Skin epidermis (tissue), 12 donors: ENCODE measurements around the gene FSCN2.
A peak's percentile ranks its signal among the peaks of the same experiment; 100 is the strongest.

Experiments used
- H3K27ac ChIP-seq, 21 experiments: fragments of 200-600 bp; sonication (generic) in 11 of 21; one replicate each; pipeline ENCODE4 v1.5.0; 2020; ENCODE audit warnings: mild to moderate bottlenecking in 3 of 21, inconsistent platforms in 2 of 21, moderate library complexity in 2 of 21
- H3K4me3 ChIP-seq, 7 experiments: fragments of 200-600 bp; sonication (generic) in 2 of 7; one replicate each; pipeline ENCODE4 v1.5.0; 2020; ENCODE audit warnings: inconsistent platforms in 2 of 7, mild to moderate bottlenecking in 2 of 7, moderate library complexity in 1 of 7

The FSCN2 gene

DNA sequence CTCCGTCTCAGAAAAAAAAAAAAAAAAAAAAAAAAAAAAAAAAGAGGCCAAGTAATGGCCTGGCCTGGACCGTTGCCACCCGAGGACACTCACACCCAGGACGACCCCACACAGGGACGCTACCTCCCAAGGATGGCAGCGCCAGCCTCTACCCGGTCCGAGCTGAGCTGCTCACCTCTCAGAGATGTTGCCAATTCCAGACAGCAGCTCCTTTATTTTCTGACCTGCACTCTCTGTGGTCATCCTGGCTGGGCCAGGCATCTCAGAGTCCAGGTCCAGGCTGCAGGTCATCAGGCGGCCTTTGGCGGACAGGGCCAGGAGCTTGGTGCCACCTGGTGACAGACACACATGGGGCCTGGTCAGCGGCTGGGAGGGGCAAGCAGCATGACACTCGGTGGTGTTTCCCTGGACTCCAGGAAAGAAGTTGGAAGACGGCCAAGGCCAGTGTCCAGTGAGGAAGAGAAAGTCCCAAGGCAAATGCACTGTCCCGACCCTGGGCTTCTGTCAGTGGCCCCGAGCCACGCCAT, 20.9 kb downstream of the FSCN2 start:
- H3K4me3 ChIP-seq: no peak overlapping the region
- H3K27ac ChIP-seq: no peak overlapping the region

DNA sequence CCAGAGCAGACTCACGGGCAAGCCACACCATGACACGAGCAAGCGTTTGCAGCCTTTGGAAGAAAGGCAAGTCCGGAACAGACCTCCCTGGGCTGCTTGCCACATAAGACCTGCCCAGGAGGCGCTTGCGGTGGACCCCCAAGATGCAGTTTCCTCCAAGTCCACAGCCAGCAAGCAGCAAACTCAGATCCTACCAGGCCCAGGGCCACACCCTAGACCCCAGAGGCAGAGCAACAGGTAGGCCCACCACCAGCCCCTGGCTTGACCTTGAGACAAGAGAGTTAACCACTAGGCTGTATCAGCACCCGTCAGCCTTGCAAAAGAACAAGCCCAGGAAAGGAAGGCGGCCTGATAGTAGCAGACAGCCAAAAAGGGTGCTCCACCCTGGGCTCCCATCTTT, 21.6 kb downstream of the FSCN2 start:
- Histone ChIP-seq H3K4me3 (no peak overlapping the region), H3K27ac (no peak overlapping the region)

- no peak overlapping the region for H3K27ac ChIP-seq
- H3K4me3 ChIP-seq: no peak overlapping the region
Measured at GRCh38 chr17:81550285-81550684, 22.1 kb downstream of the FSCN2 start.

GRCh38 chr17:81550830-81551457, 22.8 kb downstream of the FSCN2 start:
- peak overlapping the region in 5 of 21 experiments; percentile 83 to 92 (median 91) for H3K27ac ChIP-seq

DNA sequence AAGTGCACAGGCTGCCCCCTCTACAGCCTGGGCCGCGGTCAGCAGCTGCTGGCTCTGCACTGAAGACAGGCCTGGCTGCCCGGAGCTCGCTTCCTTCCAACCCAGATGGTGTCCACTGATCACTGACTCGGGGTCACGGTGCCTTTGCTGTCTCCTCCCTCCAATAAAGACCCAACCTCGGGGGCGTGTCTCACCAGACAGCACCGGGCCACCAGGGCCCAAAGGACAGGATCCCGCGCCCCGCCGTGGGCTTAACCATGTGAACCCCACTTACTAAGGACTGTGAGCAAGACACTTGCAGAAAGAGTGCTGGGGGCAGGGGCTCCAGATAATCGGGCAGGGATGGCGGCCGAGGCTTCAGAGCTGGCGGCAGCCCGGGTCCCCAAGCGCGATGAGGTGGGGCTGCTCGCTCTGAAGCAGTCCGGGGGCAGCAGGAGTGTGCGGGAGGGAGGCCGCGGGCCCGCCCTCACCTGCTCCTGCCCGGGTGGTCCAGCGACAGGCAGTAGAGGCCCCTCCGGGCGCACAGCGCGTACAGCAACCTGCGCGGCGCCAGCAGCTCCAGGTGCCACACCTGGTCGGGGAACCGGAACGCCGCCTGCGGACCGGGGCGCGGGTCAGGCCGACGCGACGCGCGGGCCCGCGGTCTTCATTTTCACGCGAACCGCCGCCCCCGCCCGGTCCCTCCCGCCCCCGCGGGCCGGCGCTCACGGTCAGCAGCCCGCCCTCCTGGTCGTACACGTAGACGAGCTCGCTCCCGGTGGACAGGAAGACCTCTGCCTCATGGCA, 23.5 kb downstream of the FSCN2 start:
- Histone ChIP-seq H3K27ac (peak overlapping the region; percentile 69 to 95 (median 91)), H3K4me3 (peak overlapping the region; percentile 65 to 98 (median 85))

More at GRCh38 chr17:81550830-81551457, 22.8 kb downstream of the FSCN2 start:
- H3K4me3 ChIP-seq: peak overlapping the region in 6 of 7 experiments; percentile 65 to 98 (median 82)

DNA sequence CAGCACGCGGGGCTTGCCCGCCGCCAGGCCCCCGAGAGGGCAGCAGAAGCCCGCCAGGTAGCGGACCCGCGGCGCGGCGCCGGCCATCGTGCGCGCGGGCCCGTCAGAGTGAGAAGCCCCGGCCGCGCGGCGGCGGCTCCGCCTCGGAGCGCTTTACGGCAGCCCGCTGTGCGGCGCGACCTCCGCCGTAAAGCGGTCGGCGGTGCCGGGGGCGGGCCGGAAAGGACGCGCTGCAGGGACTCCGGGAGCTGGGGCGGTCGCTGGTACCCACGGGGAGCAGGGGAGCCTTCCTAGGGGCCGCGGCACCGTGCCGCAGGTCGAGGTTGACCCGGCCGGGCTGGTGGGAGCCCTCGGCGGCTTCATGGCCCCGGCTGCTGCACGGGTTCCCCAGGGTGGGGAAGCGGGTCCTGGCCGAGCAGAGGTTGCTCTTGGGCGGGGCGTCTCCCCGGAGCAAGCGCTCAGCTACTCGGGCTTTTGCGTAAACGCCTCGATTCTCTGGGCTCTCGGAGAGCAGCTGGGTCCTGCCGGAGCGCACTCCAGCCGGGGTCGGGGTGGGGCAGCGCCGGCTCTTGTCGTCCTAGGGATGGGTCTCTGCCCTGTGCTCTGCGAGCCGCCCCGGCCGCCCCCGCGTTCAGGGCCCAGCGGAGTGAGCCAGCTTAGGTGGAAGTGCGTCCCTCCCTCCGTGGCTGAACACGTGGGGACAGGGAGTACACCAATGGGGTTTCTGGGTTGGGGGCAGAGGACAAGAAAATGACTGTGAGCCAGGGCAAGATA, 24.3 kb downstream of the FSCN2 start, which contains the start of gene FAAP100:
FAAP100 (minus strand) TSS at position 110 of the 774 bp plus-strand sequence; CDS start at position 87, 23 bp downstream.
- peak within 1 kb of the TSS; percentile 65 to 98 (median 85) for H3K4me3 ChIP-seq
- H3K27ac ChIP-seq: peak within 1 kb of the TSS; percentile 69 to 95 (median 91)

DNA sequence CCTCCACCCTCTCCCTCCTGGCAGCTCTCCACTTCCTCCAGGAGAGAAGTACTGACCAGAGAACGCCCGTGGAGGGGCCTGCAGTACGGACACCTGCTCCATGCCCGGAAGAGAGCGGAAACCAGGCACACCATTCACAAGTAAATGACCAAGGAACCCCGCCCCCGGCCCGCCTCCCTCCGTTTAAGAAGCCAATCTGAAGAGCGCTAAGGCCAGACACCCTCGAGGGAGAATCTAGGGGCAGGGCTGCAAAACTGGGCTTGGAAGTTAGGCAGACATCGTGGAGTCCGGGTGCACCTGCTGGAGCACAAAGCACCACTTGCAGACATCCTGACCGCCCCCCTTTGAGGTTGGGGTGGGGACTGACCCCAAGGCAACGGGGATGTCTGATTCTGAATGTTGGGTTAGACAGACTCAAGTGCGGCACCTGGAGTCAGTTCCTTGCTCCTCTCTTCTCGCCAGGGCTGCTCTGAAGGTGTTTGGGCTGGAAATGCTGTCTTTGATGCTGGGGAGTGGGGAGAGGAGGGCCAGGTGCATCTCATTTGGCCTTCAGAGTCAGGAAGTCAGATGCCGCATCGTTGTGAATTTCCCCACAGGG, 24.9 kb downstream of the FSCN2 start:
- peak overlapping the region; percentile 65 to 98 (median 85) for H3K4me3 ChIP-seq
- peak overlapping the region in 20 of 21 experiments; percentile 76 to 95 (median 91) for H3K27ac ChIP-seq

GRCh38 chr17:81553616-81554181, 25.5 kb downstream of the FSCN2 start:
- peak overlapping the region; percentile 65 to 98 (median 85) for H3K4me3 ChIP-seq
- H3K27ac ChIP-seq: peak overlapping the region in 18 of 21 experiments; percentile 13 to 95 (median 90)

GRCh38 chr17:81556175-81556691, 28.1 kb downstream of the FSCN2 start:
- H3K27ac ChIP-seq: no peak overlapping the region
- H3K4me3 ChIP-seq: no peak overlapping the region

DNA sequence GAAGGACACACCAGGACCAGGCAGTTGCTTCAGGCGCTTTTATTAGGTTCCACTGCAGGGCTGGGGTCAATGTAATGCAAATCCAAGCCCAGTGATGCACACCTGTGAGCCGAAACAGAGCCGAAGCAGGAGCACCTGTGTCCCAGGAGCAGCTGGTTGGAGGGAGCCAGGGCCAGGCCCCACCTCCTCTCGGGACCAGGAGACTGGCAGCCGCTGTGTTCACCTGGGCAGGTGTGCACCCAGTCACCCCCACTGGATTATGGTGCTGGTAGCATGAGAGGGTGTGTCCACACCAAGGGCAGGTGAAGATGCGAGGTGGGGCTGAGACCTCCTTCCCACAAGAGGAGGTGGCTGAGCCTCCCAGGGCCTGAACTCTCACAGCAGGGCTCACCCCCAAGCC, 28.7 kb downstream of the FSCN2 start:
- Histone ChIP-seq H3K27ac (no peak overlapping the region), H3K4me3 (no peak overlapping the region)

DNA sequence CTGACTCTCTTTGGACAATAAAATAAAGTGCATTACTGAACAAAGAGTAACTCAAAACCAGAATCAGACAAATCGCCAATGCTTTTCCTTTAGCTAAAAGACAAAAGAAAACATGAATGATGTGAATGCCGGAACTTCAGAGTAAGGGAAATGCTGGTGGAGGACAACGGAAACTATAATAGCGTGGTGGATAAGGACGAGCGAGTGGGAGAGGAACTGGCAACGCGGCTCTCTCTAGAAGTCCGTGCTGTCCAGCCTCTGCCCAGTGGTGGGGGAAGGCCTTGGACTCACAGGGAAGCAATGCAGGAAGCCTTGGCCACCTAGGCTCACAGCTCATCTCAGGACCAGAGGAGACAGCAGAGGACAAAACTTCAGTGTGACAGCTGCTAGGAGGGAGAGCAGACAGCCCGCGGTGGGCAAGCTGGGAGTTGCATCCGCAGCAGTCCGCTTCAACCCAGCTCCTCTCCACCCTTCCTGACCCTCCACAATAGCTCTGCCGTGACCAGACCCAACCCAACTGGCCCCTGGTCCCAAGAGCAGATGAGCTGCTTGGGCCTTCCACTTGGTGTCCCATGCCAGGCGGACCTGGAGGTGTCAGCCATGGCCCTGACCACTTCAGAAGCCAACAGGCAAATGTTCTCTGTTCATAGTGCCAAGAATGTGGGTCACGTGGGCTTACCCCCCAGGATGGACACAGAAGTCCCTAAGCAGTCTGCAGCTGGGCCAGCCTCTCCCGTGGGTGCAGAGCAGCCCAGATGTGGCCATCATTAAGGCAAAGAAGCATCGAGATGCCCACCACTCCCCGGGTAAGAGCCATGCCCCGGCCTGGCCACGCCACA, 29.3 kb downstream of the FSCN2 start:
- Histone ChIP-seq H3K4me3 (no peak overlapping the region), H3K27ac (no peak overlapping the region)

DNA sequence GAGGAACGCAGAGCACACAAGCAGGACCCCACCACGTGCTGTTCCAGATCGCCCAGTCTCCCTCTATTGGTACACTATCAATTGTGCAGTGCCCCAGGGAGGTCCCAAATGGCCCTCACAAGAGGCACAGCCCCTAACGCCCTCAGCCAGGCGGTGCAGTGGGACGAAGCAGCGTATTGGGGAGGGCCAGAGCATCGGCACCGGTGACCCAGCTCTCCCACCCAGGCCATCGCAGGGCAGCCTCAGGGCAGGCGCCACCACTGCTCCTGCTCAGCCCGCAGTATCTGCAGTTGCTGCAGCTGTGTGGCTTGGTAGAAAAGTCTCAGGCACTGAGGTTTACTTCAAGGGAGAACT, 29.9 kb downstream of the FSCN2 start:
- H3K27ac ChIP-seq: no peak overlapping the region

GRCh38 chr17:81558941-81559806, 31.0 kb downstream of the FSCN2 start:
- no peak overlapping the region for H3K4me3 ChIP-seq
- no peak overlapping the region for H3K27ac ChIP-seq

More for the DNA sequence above, 29.9 kb downstream of the FSCN2 start:
- H3K4me3 ChIP-seq: no peak overlapping the region

DNA sequence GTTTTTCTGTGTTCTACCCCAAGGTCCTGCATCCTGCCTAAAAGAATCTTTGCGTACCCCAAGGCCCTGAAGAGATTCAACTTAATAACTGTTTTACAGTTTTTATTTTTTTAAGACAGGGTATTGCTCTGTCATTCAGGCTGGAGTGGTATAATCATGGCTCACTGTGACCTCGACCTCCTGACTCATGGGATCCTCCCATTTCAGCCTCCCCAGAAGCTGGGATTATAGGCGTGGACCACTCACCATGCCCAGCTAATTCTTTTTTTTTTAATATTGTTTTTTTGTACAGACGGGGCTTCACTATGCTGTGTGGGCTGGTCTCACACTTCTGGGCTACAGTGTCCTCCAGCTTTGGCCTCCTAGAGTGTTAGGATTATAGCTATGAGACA, 33.3 kb downstream of the FSCN2 start:
- H3K27ac ChIP-seq: peak overlapping the region in 5 of 21 experiments; percentile 10 to 66 (median 41)
- no peak overlapping the region for H3K4me3 ChIP-seq

DNA sequence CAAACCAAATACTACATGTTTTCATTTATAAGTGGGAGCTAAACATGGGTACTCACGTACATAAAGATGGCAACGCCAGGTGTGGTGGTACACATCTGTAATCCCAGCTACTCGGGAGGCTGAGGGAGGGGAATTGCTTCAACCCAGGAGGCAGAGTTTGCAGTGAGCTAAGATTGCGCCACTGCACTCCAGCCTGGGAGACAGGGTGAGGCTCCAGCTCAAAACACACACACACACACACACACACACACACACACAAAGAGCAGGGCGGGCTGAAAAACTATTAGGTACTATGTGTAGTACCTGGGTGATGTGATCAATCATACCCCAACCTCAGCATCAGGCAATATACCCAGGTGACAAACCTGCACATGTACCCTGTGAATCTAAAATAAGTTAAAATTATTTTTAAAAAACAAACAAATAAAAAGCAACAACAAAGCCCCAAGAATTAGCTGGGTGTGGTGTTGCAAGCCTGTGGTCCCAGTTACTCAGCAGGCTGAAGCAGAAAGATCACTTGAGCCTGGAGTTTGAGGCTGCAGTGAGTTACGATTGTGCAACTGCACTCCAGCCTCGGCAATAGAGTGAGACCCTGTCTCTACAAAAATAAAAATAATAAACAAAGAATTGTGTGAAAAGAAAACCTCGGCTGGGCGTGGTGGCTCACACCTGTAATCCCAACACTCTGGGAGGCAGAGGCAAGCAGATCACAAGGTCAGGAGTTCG, 35.8 kb downstream of the FSCN2 start:
- Histone ChIP-seq H3K27ac (peak overlapping the region in 3 of 21 experiments; percentile 4 to 85 (median 30)), H3K4me3 (no peak overlapping the region)

GRCh38 chr17:81564778-81565177, 36.6 kb downstream of the FSCN2 start:
- Histone ChIP-seq H3K27ac (peak overlapping the region in 7 of 21 experiments; percentile 4 to 91 (median 79)), H3K4me3 (no peak overlapping the region)
